ENCODE data around the gene SYNDIG1.

The SYNDIG1 gene

GRCh38 chr20:24489193-24489592 is 19.8 kb downstream of the SYNDIG1 start:
- Histone ChIP-seq H2AK5ac (ENCODE audit: low read length, severe bottlenecking) (no peak overlapping the region), H2AFZ (ENCODE audit: low read depth, low read length) (no peak overlapping the region), H3K4me3 (ENCODE audit: insufficient read depth in 1 of 2, low read depth in 1 of 2, low read length in 2 of 2) (no peak overlapping the region)

GRCh38 chr20:24489631-24490260 is 20.3 kb downstream of the SYNDIG1 start:
- Histone ChIP-seq H2BK12ac (ENCODE audit: low read length in 2 of 2) (no peak overlapping the region), H3K4me3 (ENCODE audit: insufficient read depth in 1 of 2, low read depth in 1 of 2, low read length in 2 of 2) (no peak overlapping the region), H2AK5ac (ENCODE audit: low read length, severe bottlenecking) (no peak overlapping the region), H4K91ac (ENCODE audit: low read length) (no peak overlapping the region), H2BK5ac (ENCODE audit: low read depth, low read length, poor library complexity, severe bottlenecking) (no peak overlapping the region), H3K4ac (ENCODE audit: low read depth in 1 of 2, low read length in 2 of 2) (no peak overlapping the region), H3K4me2 (ENCODE audit: low read length, poor library complexity, severe bottlenecking) (no peak overlapping the region), H3K23ac (ENCODE audit: low read length in 2 of 2) (no peak overlapping the region), H3K18ac (ENCODE audit: low read depth in 1 of 2, low read length in 2 of 2) (no peak overlapping the region), H3K14ac (ENCODE audit: low read length in 2 of 2) (no peak overlapping the region), H2BK15ac (ENCODE audit: low read depth, poor library complexity, severe bottlenecking) (no peak overlapping the region), H3K36me3 (ENCODE audit: control insufficient read depth in 1 of 2, insufficient read depth in 2 of 2, low read depth in 1 of 2, low read length in 2 of 2) (peaks cover 0 to 4% of the 10 kb centered on the region in 2 experiments), H3K9ac (ENCODE audit: low read length) (no peak overlapping the region), H3K27me3 (ENCODE audit: control insufficient read depth in 1 of 2, insufficient read depth in 1 of 2, low read length in 2 of 2) (peaks cover 0 to 14% of the 10 kb centered on the region in 2 experiments), H3K9me3 (ENCODE audit: control insufficient read depth, low read length) (no peaks in the 10 kb centered on the region), H3K4me1 (ENCODE audit: control insufficient read depth, insufficient read depth, low read depth, low read length) (no peaks in the 10 kb centered on the region), H3K27ac (ENCODE audit: low read length, poor library complexity, severe bottlenecking) (no peak overlapping the region), H3K79me1 (replicated peaks; ENCODE audit: low read length, poor library complexity, severe bottlenecking) (no peaks in the 10 kb centered on the region), H2AFZ (ENCODE audit: low read depth, low read length) (no peak overlapping the region), H2BK120ac (ENCODE audit: low read depth, low read length) (no peak overlapping the region), H4K8ac (ENCODE audit: low read length) (no peak overlapping the region)
- DNase-seq = no peak
- WGBS = 84% methylated on average over 8 of the region's 9 CpGs

More at GRCh38 chr20:24489193-24489592, 19.8 kb downstream of the SYNDIG1 start:
- H3K36me3 ChIP-seq (ENCODE audit: control insufficient read depth in 1 of 2, insufficient read depth in 2 of 2, low read depth in 1 of 2, low read length in 2 of 2) = peaks cover 0 to 4% of the 10 kb centered on the region in 2 experiments
- H3K4me2 ChIP-seq (ENCODE audit: low read length, poor library complexity, severe bottlenecking) = no peak overlapping the region
- no peak overlapping the region for H3K4ac ChIP-seq (ENCODE audit: low read depth in 1 of 2, low read length in 2 of 2)
- no peak overlapping the region for H2BK120ac ChIP-seq (ENCODE audit: low read depth, low read length)
- DNase-seq = no peak
- no peak overlapping the region for H3K27ac ChIP-seq (ENCODE audit: low read length, poor library complexity, severe bottlenecking)
- no peak overlapping the region for H2BK12ac ChIP-seq (ENCODE audit: low read length in 2 of 2)
- H3K23ac ChIP-seq (ENCODE audit: low read length in 2 of 2) = no peak overlapping the region
- no peaks in the 10 kb centered on the region for H3K4me1 ChIP-seq (ENCODE audit: control insufficient read depth, insufficient read depth, low read depth, low read length)
- peaks cover 0 to 9% of the 10 kb centered on the region in 2 experiments for H3K27me3 ChIP-seq (ENCODE audit: control insufficient read depth in 1 of 2, insufficient read depth in 1 of 2, low read length in 2 of 2)
- 79% methylated on average over 5 of the region's 5 CpGs for WGBS
- no peak overlapping the region for H2BK15ac ChIP-seq (ENCODE audit: low read depth, poor library complexity, severe bottlenecking)
- no peaks in the 10 kb centered on the region for H3K79me1 ChIP-seq (replicated peaks; ENCODE audit: low read length, poor library complexity, severe bottlenecking)
- H3K14ac ChIP-seq (ENCODE audit: low read length in 2 of 2) = no peak overlapping the region
- no peak overlapping the region for H3K9ac ChIP-seq (ENCODE audit: low read length)
- no peak overlapping the region for H4K8ac ChIP-seq (ENCODE audit: low read length)
- H4K91ac ChIP-seq (ENCODE audit: low read length) = no peak overlapping the region
- H2BK5ac ChIP-seq (ENCODE audit: low read depth, low read length, poor library complexity, severe bottlenecking) = no peak overlapping the region
- no peaks in the 10 kb centered on the region for H3K9me3 ChIP-seq (ENCODE audit: control insufficient read depth, low read length)
- H3K18ac ChIP-seq (ENCODE audit: low read depth in 1 of 2, low read length in 2 of 2) = no peak overlapping the region

- Histone ChIP-seq H2BK5ac (ENCODE audit: low read depth, low read length, poor library complexity, severe bottlenecking) (no peak overlapping the region), H3K14ac (ENCODE audit: low read length in 2 of 2) (no peak overlapping the region), H3K27ac (ENCODE audit: low read length, poor library complexity, severe bottlenecking) (no peak overlapping the region), H3K4me3 (ENCODE audit: insufficient read depth in 1 of 2, low read depth in 1 of 2, low read length in 2 of 2) (no peak overlapping the region), H3K27me3 (ENCODE audit: control insufficient read depth in 1 of 2, insufficient read depth in 1 of 2, low read length in 2 of 2) (peaks cover 0 to 14% of the 10 kb centered on the region in 2 experiments), H3K4me1 (ENCODE audit: control insufficient read depth, insufficient read depth, low read depth, low read length) (peaks cover 2% of the 10 kb centered on the region), H3K23ac (ENCODE audit: low read length in 2 of 2) (no peak overlapping the region), H2AFZ (ENCODE audit: low read depth, low read length) (no peak overlapping the region), H3K9me3 (ENCODE audit: control insufficient read depth, low read length) (no peaks in the 10 kb centered on the region), H2BK15ac (ENCODE audit: low read depth, poor library complexity, severe bottlenecking) (no peak overlapping the region), H2BK120ac (ENCODE audit: low read depth, low read length) (no peak overlapping the region), H2BK12ac (ENCODE audit: low read length in 2 of 2) (no peak overlapping the region), H3K9ac (ENCODE audit: low read length) (no peak overlapping the region), H2AK5ac (ENCODE audit: low read length, severe bottlenecking) (no peak overlapping the region), H3K4me2 (ENCODE audit: low read length, poor library complexity, severe bottlenecking) (no peak overlapping the region), H3K79me1 (replicated peaks; ENCODE audit: low read length, poor library complexity, severe bottlenecking) (no peaks in the 10 kb centered on the region), H3K18ac (ENCODE audit: low read depth in 1 of 2, low read length in 2 of 2) (no peak overlapping the region), H4K8ac (ENCODE audit: low read length) (no peak overlapping the region), H3K36me3 (ENCODE audit: control insufficient read depth in 1 of 2, insufficient read depth in 2 of 2, low read depth in 1 of 2, low read length in 2 of 2) (peaks cover 0 to 4% of the 10 kb centered on the region in 2 experiments), H4K91ac (ENCODE audit: low read length) (no peak overlapping the region), H3K4ac (ENCODE audit: low read depth in 1 of 2, low read length in 2 of 2) (no peak overlapping the region)
- no peak for DNase-seq
- 88% methylated on average over 8 of the region's 8 CpGs for WGBS
These were observed 21.2 kb downstream of the SYNDIG1 start for GRCh38 chr20:24490598-24490997.

GRCh38 chr20:24491041-24491756 is 21.8 kb downstream of the SYNDIG1 start:
- WGBS = 81% methylated on average over 11 of the region's 14 CpGs
- Histone ChIP-seq H4K91ac (ENCODE audit: low read length) (no peak overlapping the region), H3K27ac (ENCODE audit: low read length, poor library complexity, severe bottlenecking) (no peak overlapping the region), H3K14ac (ENCODE audit: low read length in 2 of 2) (no peak overlapping the region), H2BK15ac (ENCODE audit: low read depth, poor library complexity, severe bottlenecking) (no peak overlapping the region), H3K36me3 (ENCODE audit: control insufficient read depth in 1 of 2, insufficient read depth in 2 of 2, low read depth in 1 of 2, low read length in 2 of 2) (peaks cover 0 to 4% of the 10 kb centered on the region in 2 experiments), H3K23ac (ENCODE audit: low read length in 2 of 2) (no peak overlapping the region), H3K27me3 (ENCODE audit: control insufficient read depth in 1 of 2, insufficient read depth in 1 of 2, low read length in 2 of 2) (peaks cover 0 to 14% of the 10 kb centered on the region in 2 experiments), H3K9me3 (ENCODE audit: control insufficient read depth, low read length) (no peaks in the 10 kb centered on the region), H3K9ac (ENCODE audit: low read length) (no peak overlapping the region), H2AK5ac (ENCODE audit: low read length, severe bottlenecking) (no peak overlapping the region), H2BK120ac (ENCODE audit: low read depth, low read length) (no peak overlapping the region), H2BK5ac (ENCODE audit: low read depth, low read length, poor library complexity, severe bottlenecking) (no peak overlapping the region), H3K79me1 (replicated peaks; ENCODE audit: low read length, poor library complexity, severe bottlenecking) (no peaks in the 10 kb centered on the region), H4K8ac (ENCODE audit: low read length) (no peak overlapping the region), H3K4me1 (ENCODE audit: control insufficient read depth, insufficient read depth, low read depth, low read length) (peaks cover 2% of the 10 kb centered on the region), H2BK12ac (ENCODE audit: low read length in 2 of 2) (no peak overlapping the region), H3K4me2 (ENCODE audit: low read length, poor library complexity, severe bottlenecking) (no peak overlapping the region), H3K18ac (ENCODE audit: low read depth in 1 of 2, low read length in 2 of 2) (no peak overlapping the region), H3K4me3 (ENCODE audit: insufficient read depth in 1 of 2, low read depth in 1 of 2, low read length in 2 of 2) (no peak overlapping the region), H2AFZ (ENCODE audit: low read depth, low read length) (no peak overlapping the region), H3K4ac (ENCODE audit: low read depth in 1 of 2, low read length in 2 of 2) (no peak overlapping the region)
- no peak for DNase-seq
